HG03045 (cell line): ENCODE data around the gene WDFY2.
A peak's percentile ranks its signal among the peaks of the same experiment; 100 is the strongest.
"Not testable (repeated sequence)": the region's sequence is repeated elsewhere in the genome, so short reads cannot be mapped to it uniquely, and the experiment has no call there.

Source experiments
- ATAC-seq: cut with Tn5 transposase; IDR thresholded peaks from one replicate; pipeline ENCODE4 v1.9.1; 2021; ENCODE audit warnings: mild to moderate bottlenecking, moderate library complexity; ENCODE audit not compliant: unreplicated experiment

The WDFY2 gene

GRCh38 chr13:51562011-51562671, 22.1 kb upstream of the WDFY2 start:
- peak; percentile 91 for ATAC-seq

GRCh38 chr13:51564252-51564651, 20.0 kb upstream of the WDFY2 start:
- no peak for ATAC-seq

GRCh38 chr13:51564671-51565070, 19.6 kb upstream of the WDFY2 start:
- no peak for ATAC-seq

GRCh38 chr13:51569001-51569400, 15.3 kb upstream of the WDFY2 start:
- ATAC-seq = not testable (repeated sequence)

- no peak for ATAC-seq
Observed at GRCh38 chr13:51576754-51577153, 7.5 kb upstream of the WDFY2 start.

DNA sequence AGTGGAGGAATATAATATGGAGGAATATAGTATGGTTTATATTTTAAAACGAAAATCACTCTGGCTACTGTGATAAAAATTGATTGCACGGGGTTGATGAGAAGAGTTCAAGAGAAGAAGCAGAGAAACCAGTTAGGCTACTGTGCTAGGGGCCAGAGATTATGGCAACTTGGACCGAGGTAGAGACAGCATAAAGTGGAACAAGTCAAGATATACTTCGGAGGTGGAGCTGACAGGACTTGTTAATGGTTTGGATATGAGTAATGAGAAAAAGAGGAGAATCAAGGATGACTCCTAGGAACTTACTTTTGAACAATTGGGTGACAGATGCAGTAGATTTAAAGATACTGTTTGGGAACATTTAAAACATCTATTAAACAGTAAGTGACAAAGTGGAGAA, 6.6 kb upstream of the WDFY2 start:
- no peak for ATAC-seq

GRCh38 chr13:51579676-51580075, 4.6 kb upstream of the WDFY2 start:
- no peak for ATAC-seq

- no peak for ATAC-seq
Observed at GRCh38 chr13:51581148-51581820, 3.0 kb upstream of the WDFY2 start.

DNA sequence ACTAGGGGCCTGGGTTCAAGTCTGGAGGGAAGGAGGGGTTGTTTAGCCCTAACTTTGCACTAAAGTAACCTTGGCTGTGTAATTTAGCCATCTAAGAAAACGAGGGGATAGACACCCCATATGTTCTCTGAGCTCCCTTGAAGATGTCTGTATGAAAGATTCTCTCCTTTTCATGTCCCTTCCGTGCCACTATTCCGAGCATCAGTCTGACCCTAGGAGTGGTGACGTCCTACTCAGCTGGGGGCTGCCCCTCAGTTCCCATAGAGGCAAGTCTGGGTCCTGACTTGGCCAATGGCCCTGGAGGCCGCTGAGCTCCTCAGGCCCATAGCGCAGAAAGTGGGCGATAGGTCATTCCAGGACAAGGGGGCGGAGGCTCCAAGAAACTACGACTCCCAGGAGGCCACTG, 790 bp upstream of the WDFY2 start:
- ATAC-seq = no peak

- ATAC-seq = peak; percentile 31
Observed at GRCh38 chr13:51584731-51585672, 740 bp downstream of the WDFY2 start.

DNA sequence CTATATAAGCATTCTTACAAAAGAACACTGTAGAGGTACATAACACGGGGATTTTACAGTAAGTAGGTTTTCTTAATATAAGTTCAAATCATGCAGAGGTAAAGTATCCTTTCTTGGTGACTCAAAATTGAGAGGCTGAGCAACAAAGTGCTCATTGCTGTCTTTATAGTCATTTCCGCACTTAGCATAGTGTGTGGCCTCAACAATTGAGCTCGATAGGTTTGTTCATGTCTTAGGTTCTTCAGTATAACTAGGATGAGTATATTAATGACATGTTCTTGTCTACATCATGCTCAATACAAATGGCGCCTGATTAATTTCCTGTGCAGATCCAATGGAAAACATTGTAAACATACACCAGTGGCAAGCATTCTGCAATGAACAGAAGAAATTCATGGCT, 1.4 kb downstream of the WDFY2 start:
- no peak for ATAC-seq

- no peak for ATAC-seq
Observed at GRCh38 chr13:51587372-51587771, 3.1 kb downstream of the WDFY2 start.

GRCh38 chr13:51588406-51588949, 4.2 kb downstream of the WDFY2 start:
- ATAC-seq = no peak

- ATAC-seq = no peak
Observed at GRCh38 chr13:51589793-51590192, 5.5 kb downstream of the WDFY2 start.

- ATAC-seq = no peak
Observed at GRCh38 chr13:51590231-51590970, 6.1 kb downstream of the WDFY2 start.

DNA sequence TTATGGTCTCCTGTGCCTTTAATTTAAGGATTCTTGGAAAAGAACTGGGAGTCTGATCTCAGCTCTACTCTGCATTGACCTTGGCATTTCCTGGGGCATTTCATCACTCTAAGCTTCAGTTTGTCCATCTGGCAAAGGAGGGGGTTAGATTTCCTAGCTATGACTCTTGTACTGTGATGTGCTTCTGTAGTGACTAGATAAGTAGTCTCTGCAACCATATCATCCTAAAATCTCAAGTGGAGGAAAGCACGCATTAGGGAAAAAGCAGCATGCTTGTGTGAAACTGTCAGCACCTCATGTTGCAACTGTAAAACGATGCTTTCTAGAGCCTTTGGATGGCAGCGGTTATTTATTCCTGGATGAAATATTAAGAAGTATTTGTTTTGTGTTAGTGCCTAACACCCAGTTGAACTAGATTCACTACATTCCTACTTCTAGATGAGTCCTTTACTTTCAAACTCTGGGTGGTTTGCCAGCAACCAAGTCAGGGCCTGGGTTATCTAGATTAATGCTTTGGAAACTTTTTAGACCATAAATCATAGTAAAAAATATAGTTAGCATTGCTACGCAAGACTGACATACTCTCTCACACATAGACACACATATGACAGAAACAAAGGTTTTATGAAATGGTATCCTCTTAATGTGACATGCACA, 6.8 kb downstream of the WDFY2 start:
- ATAC-seq = no peak

- not testable (repeated sequence) for ATAC-seq
Observed at GRCh38 chr13:51591938-51592337, 7.7 kb downstream of the WDFY2 start.

- no peak for ATAC-seq
Observed at GRCh38 chr13:51594432-51594831, 10.2 kb downstream of the WDFY2 start.

DNA sequence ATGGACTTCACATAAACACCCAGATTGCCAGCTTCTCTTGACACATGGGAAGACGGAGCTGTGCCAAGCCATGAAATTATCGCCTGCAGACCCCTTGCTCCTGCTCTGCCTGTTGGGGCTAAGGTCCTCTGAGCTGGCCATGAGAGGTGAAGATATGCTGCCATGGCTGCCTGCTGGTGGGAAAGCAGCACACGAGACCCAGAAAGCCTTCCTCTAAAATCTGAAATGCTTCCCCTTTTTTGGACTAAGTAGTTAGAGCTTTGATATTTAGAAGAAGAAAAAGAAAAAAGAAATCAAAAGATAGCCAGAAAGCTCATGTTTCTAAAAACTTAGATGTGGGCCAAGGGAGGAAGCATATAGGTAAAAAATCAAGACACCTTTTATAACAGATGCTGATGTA, 11.2 kb downstream of the WDFY2 start:
- ATAC-seq = no peak

- no peak for ATAC-seq
Observed at GRCh38 chr13:51596541-51596940, 12.3 kb downstream of the WDFY2 start.
